ENCODE measurements around the gene RBM38. TPM values are rescaled to one million over a fixed set of nuclear protein-coding genes. Genes with fewer than 3 reads are reported as not detected.

RBM38 gene
- total and polyA plus RNA-seq, 4 donors: 12.7 to 25.0 (median 18.2) TPM

- 96% methylated on average over 32 of the region's 32 CpGs for WGBS (ENCODE audit: insufficient coverage)
- peaks cover 34% of the 10 kb centered on the region for H3K4me1 ChIP-seq (ENCODE audit: control insufficient read depth, insufficient read depth, low read length)
- no peak for DNase-seq (ENCODE audit: low read depth in 4 of 6, low spot score in 6 of 6)
- H3K36me3 ChIP-seq (ENCODE audit: control insufficient read depth, insufficient read depth, low read length): peaks cover 99% of the 10 kb centered on the region
- no peaks in the 10 kb centered on the region for H3K9me3 ChIP-seq (ENCODE audit: control insufficient read depth, insufficient read depth, low read length)
- no peak overlapping the region for H3K27ac ChIP-seq (ENCODE audit: low read depth, low read length)
- no peak overlapping the region for H3K4me3 ChIP-seq (ENCODE audit: low read depth, low read length)
- H3K27me3 ChIP-seq (ENCODE audit: control insufficient read depth, insufficient read depth, low read length): no peaks in the 10 kb centered on the region
Measured at GRCh38 chr20:57402206-57403125, 11.3 kb downstream of the RBM38 start.

GRCh38 chr20:57403216-57403615, 12.0 kb downstream of the RBM38 start:
- Histone ChIP-seq H3K27me3 (ENCODE audit: control insufficient read depth, insufficient read depth, low read length) (no peaks in the 10 kb centered on the region), H3K9me3 (ENCODE audit: control insufficient read depth, insufficient read depth, low read length) (no peaks in the 10 kb centered on the region), H3K36me3 (ENCODE audit: control insufficient read depth, insufficient read depth, low read length) (peaks cover 99% of the 10 kb centered on the region), H3K4me3 (ENCODE audit: low read depth, low read length) (no peak overlapping the region), H3K27ac (ENCODE audit: low read depth, low read length) (no peak overlapping the region), H3K4me1 (ENCODE audit: control insufficient read depth, insufficient read depth, low read length) (peaks cover 29% of the 10 kb centered on the region)
- no peak for DNase-seq (ENCODE audit: low read depth in 4 of 6, low spot score in 6 of 6)
- whole genome bisulfite sequencing (ENCODE audit: insufficient coverage): 91% methylated on average over 10 of the region's 10 CpGs

- Histone ChIP-seq H3K9me3 (ENCODE audit: control insufficient read depth, insufficient read depth, low read length) (no peaks in the 10 kb centered on the region), H3K36me3 (ENCODE audit: control insufficient read depth, insufficient read depth, low read length) (peaks cover 99% of the 10 kb centered on the region), H3K4me3 (ENCODE audit: low read depth, low read length) (no peak overlapping the region), H3K27me3 (ENCODE audit: control insufficient read depth, insufficient read depth, low read length) (no peaks in the 10 kb centered on the region), H3K4me1 (ENCODE audit: control insufficient read depth, insufficient read depth, low read length) (peaks cover 21% of the 10 kb centered on the region), H3K27ac (ENCODE audit: low read depth, low read length) (no peak overlapping the region)
- DNase-seq (ENCODE audit: low read depth in 4 of 6, low spot score in 6 of 6): no peak
- 98% methylated on average over 11 of the region's 11 CpGs for WGBS (ENCODE audit: insufficient coverage)
Measured at GRCh38 chr20:57404006-57404405, 12.8 kb downstream of the RBM38 start.

- H3K27me3 ChIP-seq (ENCODE audit: control insufficient read depth, insufficient read depth, low read length): no peaks in the 10 kb centered on the region
- H3K27ac ChIP-seq (ENCODE audit: low read depth, low read length): no peak overlapping the region
- peaks cover 16% of the 10 kb centered on the region for H3K4me1 ChIP-seq (ENCODE audit: control insufficient read depth, insufficient read depth, low read length)
- H3K36me3 ChIP-seq (ENCODE audit: control insufficient read depth, insufficient read depth, low read length): peaks cover 99% of the 10 kb centered on the region
- no peaks in the 10 kb centered on the region for H3K9me3 ChIP-seq (ENCODE audit: control insufficient read depth, insufficient read depth, low read length)
- no peak for DNase-seq (ENCODE audit: low read depth in 4 of 6, low spot score in 6 of 6)
- WGBS (ENCODE audit: insufficient coverage): 89% methylated on average over 22 of the region's 22 CpGs
- H3K4me3 ChIP-seq (ENCODE audit: low read depth, low read length): no peak overlapping the region
Measured at GRCh38 chr20:57404419-57405072, 13.3 kb downstream of the RBM38 start.

GRCh38 chr20:57405236-57406016, 14.2 kb downstream of the RBM38 start:
- Histone ChIP-seq H3K27me3 (ENCODE audit: control insufficient read depth, insufficient read depth, low read length) (no peaks in the 10 kb centered on the region), H3K4me1 (ENCODE audit: control insufficient read depth, insufficient read depth, low read length) (peaks cover 7% of the 10 kb centered on the region), H3K36me3 (ENCODE audit: control insufficient read depth, insufficient read depth, low read length) (peaks cover 99% of the 10 kb centered on the region), H3K9me3 (ENCODE audit: control insufficient read depth, insufficient read depth, low read length) (no peaks in the 10 kb centered on the region), H3K4me3 (ENCODE audit: low read depth, low read length) (no peak overlapping the region), H3K27ac (ENCODE audit: low read depth, low read length) (no peak overlapping the region)
- no peak for DNase-seq (ENCODE audit: low read depth in 4 of 6, low spot score in 6 of 6)
- WGBS (ENCODE audit: insufficient coverage): 92% methylated on average over 16 of the region's 18 CpGs

- H3K36me3 ChIP-seq (ENCODE audit: control insufficient read depth, insufficient read depth, low read length): peaks cover 91% of the 10 kb centered on the region
Measured at GRCh38 chr20:57407541-57407956, 16.4 kb downstream of the RBM38 start.

GRCh38 chr20:57408131-57408530, 16.9 kb downstream of the RBM38 start:
- no peak for DNase-seq (ENCODE audit: low read depth in 4 of 6, low spot score in 6 of 6)

More at GRCh38 chr20:57407541-57407956, 16.4 kb downstream of the RBM38 start:
- no peak overlapping the region for H3K4me3 ChIP-seq (ENCODE audit: low read depth, low read length)
- H3K4me1 ChIP-seq (ENCODE audit: control insufficient read depth, insufficient read depth, low read length): no peaks in the 10 kb centered on the region
- no peaks in the 10 kb centered on the region for H3K27me3 ChIP-seq (ENCODE audit: control insufficient read depth, insufficient read depth, low read length)
- DNase-seq (ENCODE audit: low read depth in 4 of 6, low spot score in 6 of 6): no peak
- no peaks in the 10 kb centered on the region for H3K9me3 ChIP-seq (ENCODE audit: control insufficient read depth, insufficient read depth, low read length)
- H3K27ac ChIP-seq (ENCODE audit: low read depth, low read length): no peak overlapping the region
- WGBS (ENCODE audit: insufficient coverage): 95% methylated on average over 25 of the region's 29 CpGs

GRCh38 chr20:57408536-57409233, 17.5 kb downstream of the RBM38 start:
- Histone ChIP-seq H3K4me1 (ENCODE audit: control insufficient read depth, insufficient read depth, low read length) (no peaks in the 10 kb centered on the region), H3K4me3 (ENCODE audit: low read depth, low read length) (no peak overlapping the region), H3K36me3 (ENCODE audit: control insufficient read depth, insufficient read depth, low read length) (peaks cover 82% of the 10 kb centered on the region), H3K27me3 (ENCODE audit: control insufficient read depth, insufficient read depth, low read length) (no peaks in the 10 kb centered on the region), H3K9me3 (ENCODE audit: control insufficient read depth, insufficient read depth, low read length) (peaks cover 3% of the 10 kb centered on the region), H3K27ac (ENCODE audit: low read depth, low read length) (no peak overlapping the region)
- 88% methylated on average over 16 of the region's 29 CpGs for WGBS (ENCODE audit: insufficient coverage)
- no peak for DNase-seq (ENCODE audit: low read depth in 4 of 6, low spot score in 6 of 6)

More at GRCh38 chr20:57408131-57408530, 16.9 kb downstream of the RBM38 start:
- no peaks in the 10 kb centered on the region for H3K4me1 ChIP-seq (ENCODE audit: control insufficient read depth, insufficient read depth, low read length)
- WGBS (ENCODE audit: insufficient coverage): 66% methylated on average over 8 of the region's 13 CpGs
- H3K9me3 ChIP-seq (ENCODE audit: control insufficient read depth, insufficient read depth, low read length): peaks cover under 1% of the 10 kb centered on the region
- H3K4me3 ChIP-seq (ENCODE audit: low read depth, low read length): no peak overlapping the region
- H3K27me3 ChIP-seq (ENCODE audit: control insufficient read depth, insufficient read depth, low read length): no peaks in the 10 kb centered on the region
- H3K27ac ChIP-seq (ENCODE audit: low read depth, low read length): no peak overlapping the region
- H3K36me3 ChIP-seq (ENCODE audit: control insufficient read depth, insufficient read depth, low read length): peaks cover 88% of the 10 kb centered on the region

- Histone ChIP-seq H3K27ac (ENCODE audit: low read depth, low read length) (no peak overlapping the region), H3K4me3 (ENCODE audit: low read depth, low read length) (no peak overlapping the region), H3K27me3 (ENCODE audit: control insufficient read depth, insufficient read depth, low read length) (no peaks in the 10 kb centered on the region), H3K4me1 (ENCODE audit: control insufficient read depth, insufficient read depth, low read length) (no peaks in the 10 kb centered on the region), H3K36me3 (ENCODE audit: control insufficient read depth, insufficient read depth, low read length) (peaks cover 76% of the 10 kb centered on the region), H3K9me3 (ENCODE audit: control insufficient read depth, insufficient read depth, low read length) (peaks cover 3% of the 10 kb centered on the region)
- 80% methylated on average over 14 of the region's 16 CpGs for WGBS (ENCODE audit: insufficient coverage)
- DNase-seq (ENCODE audit: low read depth in 4 of 6, low spot score in 6 of 6): no peak
Measured at GRCh38 chr20:57409316-57409671, 18.1 kb downstream of the RBM38 start.

Data from spinal cord (tissue), 10 donors.